Right renal cortex interstitium (tissue), 3 donors: Measurements from ENCODE around the gene OR10G4. TPM values are rescaled to one million over a fixed set of nuclear protein-coding genes. Genes with fewer than 3 reads are reported as not detected.
"Not testable (repeated sequence)": the region's sequence is repeated elsewhere in the genome, so short reads cannot be mapped to it uniquely, and the experiment has no call there.

Experiments used
- DNase-seq, 3 donors: peaks; one replicate each; pipeline ENCODE4 v3.0.0-alpha.2; 2013; ENCODE audit warnings: low read depth in 3 of 3, low spot score in 2 of 3
- polyA plus RNA-seq, 3 donors: library from polyadenylated mRNA; unstranded; fragments of 120-200 nt; gene quantifications; one replicate each; pipeline ENCODE4 v1.2.1, GENCODE V29; 2013; ENCODE audit not compliant: insufficient read length in 3 of 3

The OR10G4 gene, protein sequence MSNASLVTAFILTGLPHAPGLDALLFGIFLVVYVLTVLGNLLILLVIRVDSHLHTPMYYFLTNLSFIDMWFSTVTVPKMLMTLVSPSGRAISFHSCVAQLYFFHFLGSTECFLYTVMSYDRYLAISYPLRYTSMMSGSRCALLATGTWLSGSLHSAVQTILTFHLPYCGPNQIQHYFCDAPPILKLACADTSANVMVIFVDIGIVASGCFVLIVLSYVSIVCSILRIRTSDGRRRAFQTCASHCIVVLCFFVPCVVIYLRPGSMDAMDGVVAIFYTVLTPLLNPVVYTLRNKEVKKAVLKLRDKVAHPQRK
- not detected for polyA plus RNA-seq

DNA sequence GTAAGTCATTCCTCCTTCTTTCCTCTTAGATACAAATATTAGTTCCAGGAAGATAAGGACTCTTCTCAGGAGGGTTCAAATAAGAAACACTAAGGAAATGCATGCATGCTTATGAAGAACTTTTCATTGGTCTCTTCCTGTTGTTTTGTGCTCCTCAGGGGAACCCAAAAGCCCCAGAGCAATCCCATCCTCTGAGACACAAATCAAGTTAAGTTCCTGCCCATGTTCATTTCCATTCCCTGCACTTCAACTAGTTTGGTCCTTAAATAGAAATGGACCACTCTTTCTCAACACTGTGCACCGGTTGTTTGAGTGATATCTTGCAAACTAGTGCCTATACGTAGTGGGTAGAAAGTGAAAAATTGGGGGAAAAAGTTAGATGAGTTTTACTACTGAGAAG is at the start of gene OR10G4:
Gene OR10G4, plus strand, starts transcription at position 301 of the 400 bp plus-strand sequence. CDS start 2,578 bp downstream, outside the sequence.
- DNase-seq, result no peak

DNA sequence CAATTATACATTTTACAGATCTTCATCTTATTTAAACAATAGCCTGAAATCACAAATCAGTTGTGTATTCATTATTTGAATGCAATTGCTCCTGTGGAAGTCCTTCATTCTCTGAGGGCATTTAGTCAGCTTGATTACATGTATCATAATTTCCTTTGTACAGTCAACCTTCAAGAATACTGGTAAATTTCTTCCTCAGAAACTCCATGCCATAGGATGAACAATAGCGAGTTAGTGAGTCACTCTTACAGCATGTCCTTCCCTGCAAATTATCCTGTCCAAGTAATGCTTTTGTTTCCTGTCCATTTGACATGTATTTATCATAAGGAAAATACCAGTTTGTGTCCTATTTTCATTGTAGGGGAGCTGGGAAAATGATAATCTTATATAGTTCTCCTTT is 39.0 kb upstream of the OR10G4 start:
- no peak for DNase-seq

DNA sequence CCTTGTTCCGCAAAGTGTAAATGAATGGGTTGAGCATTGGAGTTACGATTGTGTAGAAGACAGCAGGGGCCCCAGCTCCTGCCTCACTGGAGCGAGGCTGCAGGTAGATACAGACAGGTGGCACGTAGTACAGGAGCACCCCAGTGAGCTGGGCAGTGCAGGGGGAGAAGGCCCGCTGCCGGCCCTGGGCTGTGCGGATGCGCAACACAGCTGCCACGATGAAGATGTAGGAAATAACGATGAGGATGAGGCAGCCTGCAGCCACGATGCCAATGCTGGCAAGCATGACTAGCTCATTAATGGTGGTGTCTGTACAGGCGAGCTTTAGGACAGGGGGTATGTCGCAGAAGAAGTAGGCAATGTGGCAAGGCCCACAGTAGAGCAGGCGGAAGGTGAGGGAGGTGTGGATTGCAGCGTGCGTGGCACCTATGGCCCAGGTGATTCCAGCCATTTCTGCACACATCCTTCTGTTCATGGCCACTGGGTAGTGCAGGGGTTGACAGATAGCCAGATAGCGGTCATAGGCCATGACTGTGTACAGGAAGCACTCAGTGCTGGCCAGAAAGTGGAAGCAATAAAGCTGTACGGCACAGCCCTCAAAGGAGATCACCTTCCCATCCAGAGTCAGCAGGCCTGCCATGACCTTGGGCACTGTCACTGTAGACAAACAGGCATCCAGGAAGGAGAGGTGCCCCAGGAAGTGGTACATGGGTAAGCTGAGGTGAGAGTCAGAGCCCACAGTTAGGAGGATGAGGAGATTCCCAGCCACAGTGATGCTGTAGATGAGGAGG is 35.8 kb upstream of the OR10G4 start:
- DNase-seq, result no peak

DNA sequence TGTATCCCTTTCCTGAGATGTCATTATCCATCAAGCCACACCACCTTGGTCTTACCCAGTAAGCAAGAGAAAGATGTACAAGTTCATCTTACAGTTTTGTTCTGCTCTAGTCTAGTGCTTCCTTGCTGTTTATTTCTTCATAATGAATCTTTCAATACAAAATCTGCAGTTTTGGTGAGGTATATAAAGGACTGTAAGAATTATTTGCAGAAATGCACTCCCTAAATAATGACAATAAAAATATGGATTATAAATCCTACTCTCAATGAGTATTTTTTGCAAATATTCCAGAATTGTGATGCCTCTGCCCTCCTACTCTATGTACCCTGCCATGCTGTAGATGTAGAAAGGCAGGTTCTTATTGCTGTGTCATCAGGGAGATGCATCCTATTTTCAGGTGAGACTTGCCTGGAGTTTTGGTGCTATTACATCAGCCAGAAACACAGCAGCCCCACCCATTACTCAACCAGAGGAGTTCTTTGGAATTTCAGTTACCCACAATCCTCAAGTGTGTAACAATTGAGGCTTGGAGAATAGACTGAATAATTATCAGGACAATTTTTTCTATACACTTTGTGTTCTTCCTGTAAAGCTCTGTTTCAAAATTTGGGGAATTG is 35.0 kb upstream of the OR10G4 start, which contains the start of gene OR10S1:
Gene OR10S1, minus strand, starts transcription at position 51 of the 617 bp plus-strand sequence. CDS start 117 bp downstream, outside the sequence.
- DNase-seq, result no peak

DNA sequence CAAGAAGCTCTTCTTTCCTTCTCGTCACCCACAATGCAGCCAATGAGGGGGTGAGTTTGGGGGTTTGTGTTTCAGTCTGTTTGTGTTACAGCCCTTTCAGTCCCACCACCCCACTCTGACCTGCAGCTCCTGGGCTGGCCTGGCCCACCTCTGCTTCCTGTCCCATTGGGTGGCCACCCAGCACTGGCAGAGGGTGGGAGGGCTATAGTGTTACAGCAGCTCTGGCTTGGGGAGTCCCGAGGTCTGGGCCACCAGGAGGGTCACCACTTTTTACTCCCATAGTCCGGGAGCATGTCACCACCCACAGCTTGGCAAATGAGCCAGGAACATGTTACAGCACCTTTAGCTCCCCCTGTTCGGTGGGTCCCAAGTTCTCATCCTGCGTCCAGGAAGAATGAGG is 33.5 kb upstream of the OR10G4 start:
- DNase-seq, result no peak

DNA sequence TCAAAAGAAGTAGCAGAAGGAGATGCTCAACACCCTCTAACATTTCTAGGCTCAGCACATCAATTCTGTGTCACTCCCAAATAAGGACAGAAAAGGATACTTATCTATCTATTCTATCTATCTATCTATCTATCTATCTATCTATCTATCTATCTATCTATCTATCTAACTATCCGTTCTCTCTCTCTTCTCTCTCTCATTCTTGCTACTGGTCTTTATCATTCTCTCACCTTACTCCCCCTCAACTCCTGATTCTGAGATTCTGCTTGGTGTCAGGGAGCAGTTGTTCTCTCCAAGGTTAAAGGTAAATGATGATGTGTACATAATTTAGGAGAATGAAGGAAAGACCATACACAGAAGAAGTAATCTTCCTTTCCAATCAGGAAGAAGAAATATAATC is 17.7 kb upstream of the OR10G4 start, which contains the start of gene OR10G6:
Gene OR10G6, minus strand, starts transcription at position 43 of the 400 bp plus-strand sequence. Its CDS starts 0 bp downstream, at position 43.
- DNase-seq, result no peak

DNA sequence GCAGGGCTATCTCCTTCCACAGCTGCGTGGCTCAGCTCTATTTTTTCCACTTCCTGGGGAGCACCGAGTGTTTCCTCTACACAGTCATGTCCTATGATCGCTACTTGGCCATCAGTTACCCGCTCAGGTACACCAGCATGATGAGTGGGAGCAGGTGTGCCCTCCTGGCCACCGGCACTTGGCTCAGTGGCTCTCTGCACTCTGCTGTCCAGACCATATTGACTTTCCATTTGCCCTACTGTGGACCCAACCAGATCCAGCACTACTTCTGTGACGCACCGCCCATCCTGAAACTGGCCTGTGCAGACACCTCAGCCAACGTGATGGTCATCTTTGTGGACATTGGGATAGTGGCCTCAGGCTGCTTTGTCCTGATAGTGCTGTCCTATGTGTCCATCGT is 3.0 kb downstream of the OR10G4 start:
- not testable (repeated sequence) for DNase-seq

DNA sequence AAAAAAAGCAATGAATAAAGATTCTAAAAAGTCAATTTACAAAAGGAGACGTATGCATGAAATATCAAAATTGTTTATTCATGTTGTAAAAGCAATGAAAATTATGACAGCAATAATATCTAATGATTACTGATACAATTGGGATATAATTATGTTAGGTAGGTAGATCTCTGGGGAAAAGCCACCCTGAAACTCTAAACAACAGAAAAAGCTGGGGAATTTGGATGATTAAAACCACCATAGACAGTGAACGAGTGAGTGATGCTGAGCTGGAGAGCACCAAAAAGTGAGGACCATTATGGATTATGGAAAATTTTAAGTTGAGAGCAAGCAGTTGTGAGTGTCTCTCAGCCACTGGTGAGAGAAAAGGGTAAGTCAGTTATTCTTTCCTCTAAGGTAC is 13.7 kb downstream of the OR10G4 start, which contains the start of gene OR10G8:
Gene OR10G8, plus strand, starts transcription at position 301 of the 400 bp plus-strand sequence. CDS start 2,825 bp downstream, outside the sequence.
- no peak for DNase-seq

DNA sequence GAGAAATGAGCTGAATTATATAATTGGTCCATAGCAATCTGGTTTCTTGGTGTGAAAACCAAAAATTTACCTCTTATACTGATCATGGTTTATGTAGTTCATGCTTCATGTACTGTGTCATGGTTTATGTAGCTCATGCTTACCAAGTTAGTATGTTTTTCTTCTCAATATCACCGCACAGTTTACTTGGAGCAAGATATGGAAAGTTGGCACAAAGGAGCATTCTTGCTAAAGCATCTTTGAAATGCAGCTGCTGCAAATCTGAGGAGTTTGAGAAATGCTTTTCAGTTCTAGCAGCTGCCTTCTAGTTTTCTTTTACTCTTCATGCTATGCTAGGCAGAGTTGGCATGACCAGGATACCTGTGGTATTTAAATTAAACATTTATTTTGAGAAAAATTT is 23.9 kb downstream of the OR10G4 start:
- DNase-seq, result no peak

DNA sequence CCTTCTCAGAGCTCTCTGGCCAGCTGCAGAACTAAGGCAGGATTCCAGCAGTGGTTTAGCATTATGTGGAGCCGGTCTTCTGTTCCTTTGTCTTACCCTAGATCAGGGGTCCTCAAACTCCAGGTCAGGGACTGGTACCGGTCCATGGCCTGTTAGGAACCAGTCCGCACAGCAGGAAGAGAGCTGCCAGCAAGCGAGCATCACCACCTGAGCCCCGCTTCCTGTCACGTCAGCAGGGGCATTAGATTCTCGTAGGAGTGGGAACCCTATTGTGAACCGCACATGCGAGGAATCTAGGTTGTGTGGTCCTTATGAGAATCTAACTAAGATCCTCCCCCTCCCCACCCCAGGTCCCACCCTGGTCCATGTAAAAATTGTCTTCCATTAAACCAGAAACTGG is 26.8 kb downstream of the OR10G4 start:
- no peak for DNase-seq

DNA sequence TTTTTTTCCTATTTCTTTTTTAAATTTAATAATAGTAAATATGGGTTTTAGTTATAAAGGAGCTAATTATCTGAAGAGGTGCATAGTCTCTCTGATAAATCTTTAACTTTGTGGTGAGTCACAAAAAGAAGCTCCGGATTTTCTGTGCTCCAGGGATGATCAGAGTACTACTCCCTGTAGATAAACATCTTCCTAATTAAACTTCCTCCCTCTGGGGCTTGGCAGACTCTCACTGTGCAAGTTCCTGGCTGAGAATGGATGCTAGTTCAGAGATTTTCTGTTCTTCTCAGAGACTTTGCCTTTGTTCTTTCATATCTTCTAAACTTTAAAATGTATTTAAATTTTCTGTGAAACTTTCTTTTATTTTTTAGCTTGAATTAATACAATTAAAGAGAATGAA is 28.5 kb downstream of the OR10G4 start, which contains the start of gene OR10G7:
Gene OR10G7, minus strand, starts transcription at position 72 of the 400 bp plus-strand sequence. CDS start 2,324 bp downstream, outside the sequence.
- DNase-seq, result no peak

DNA sequence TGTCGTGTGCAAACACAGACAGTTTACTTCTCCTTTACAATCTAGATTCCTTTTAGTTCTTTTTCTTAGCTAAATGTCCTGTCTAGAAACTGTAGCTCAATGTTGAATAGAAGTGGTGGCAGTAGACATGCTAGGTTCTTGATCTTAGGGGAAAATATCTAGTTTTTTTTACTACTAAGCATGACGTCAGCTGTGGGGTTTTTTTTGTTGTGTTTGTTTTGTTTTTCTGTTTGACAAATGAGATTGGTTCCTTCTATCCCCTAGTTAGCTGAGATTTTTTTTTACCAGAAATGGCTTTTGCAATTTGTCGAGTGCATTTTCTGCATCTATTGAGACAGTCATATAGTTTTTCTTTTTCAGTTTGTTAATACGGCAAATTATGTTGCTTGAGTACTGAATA is 30.6 kb downstream of the OR10G4 start:
- DNase-seq, result no peak

DNA sequence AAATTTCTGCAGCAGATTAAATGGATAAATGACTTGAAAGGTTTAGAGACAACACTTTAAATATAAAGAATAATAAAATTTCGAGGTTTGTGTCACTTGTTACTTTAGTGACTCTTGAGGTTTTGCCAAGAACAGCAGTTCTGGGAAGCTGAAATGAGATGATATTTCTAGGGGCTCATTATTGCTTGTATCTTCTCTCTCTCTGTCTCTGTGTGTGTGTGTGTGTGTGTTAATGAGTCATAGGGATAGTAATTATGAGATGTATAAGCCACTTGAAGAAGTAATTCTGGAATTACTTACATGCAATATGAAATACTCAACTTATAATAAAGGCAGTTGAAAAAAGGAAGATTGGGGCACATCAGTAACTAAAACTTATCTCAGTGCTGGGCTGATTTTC is 38.0 kb downstream of the OR10G4 start:
- DNase-seq, result no peak

DNA sequence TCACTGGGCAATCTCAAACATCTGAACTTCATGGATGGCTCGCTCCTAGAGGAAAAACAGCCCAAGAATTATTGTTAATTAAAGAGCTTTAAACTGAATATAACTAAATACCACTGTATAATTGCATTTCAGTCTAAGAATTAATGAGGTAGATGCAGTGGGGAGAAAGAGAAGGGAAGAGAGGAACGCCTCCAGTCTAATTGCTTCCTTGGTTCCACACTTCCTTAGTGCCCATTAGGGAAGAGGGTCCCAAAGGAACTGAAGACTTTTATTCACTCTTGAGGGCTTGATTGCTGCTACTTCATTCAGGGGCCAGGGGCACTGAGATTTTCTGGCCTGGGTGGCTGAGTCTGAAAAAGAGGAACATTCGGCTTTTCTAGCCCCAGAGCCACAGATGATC is 40.2 kb downstream of the OR10G4 start:
- DNase-seq, result no peak

Other genes starting within 250 kb of the OR10G4 start
- not detected for gene OR6M1, start 206.6 kb upstream of the OR10G4 start, polyA plus RNA-seq
- not detected for gene TMEM225, start 127.3 kb upstream of the OR10G4 start, polyA plus RNA-seq
- gene OR8D4, start 110.8 kb upstream of the OR10G4 start, polyA plus RNA-seq, result not detected
- not detected for gene OR4D5, start 73.4 kb upstream of the OR10G4 start, polyA plus RNA-seq
- not detected for gene OR6T1, start 69.2 kb upstream of the OR10G4 start, polyA plus RNA-seq
- gene OR10S1, start 35.2 kb upstream of the OR10G4 start, polyA plus RNA-seq, result not detected
- gene OR10G6, start 17.8 kb upstream of the OR10G4 start, polyA plus RNA-seq, result not detected
- not detected for gene OR10G9, start 10.0 kb downstream of the OR10G4 start, polyA plus RNA-seq
- gene OR10G8, start 13.8 kb downstream of the OR10G4 start, polyA plus RNA-seq, result not detected
- gene OR10G7, start 28.3 kb downstream of the OR10G4 start, polyA plus RNA-seq, result not detected
- gene VWA5A, start 102.5 kb downstream of the OR10G4 start, polyA plus RNA-seq, result 10 to 100 TPM; 14.6 to 17.1 (median 15.8) TPM
- not detected for gene OR10D3, start 170.3 kb downstream of the OR10G4 start, polyA plus RNA-seq
- not detected for gene OR8G1, start 228.1 kb downstream of the OR10G4 start, polyA plus RNA-seq
- not detected for gene OR8G5, start 243.4 kb downstream of the OR10G4 start, polyA plus RNA-seq